Measurements from ENCODE around the gene PRELID3B. TPM values are rescaled to one million over a fixed set of nuclear protein-coding genes. Genes with fewer than 3 reads are reported as not detected.

PRELID3B gene
- total RNA-seq, 1 experiment from 2014 or later = 52.6 TPM

- no peaks in the 10 kb centered on the region for H3K23me2 ChIP-seq (ENCODE audit: insufficient read length, low read depth, low read length, poor library complexity, severe bottlenecking)
- no peak overlapping the region for H2AK5ac ChIP-seq (ENCODE audit: insufficient read length, low read length)
- no CpG with 5 or more reads among the region's 6 CpGs for WGBS (ENCODE audit: extremely low coverage, insufficient read length, low lambda C conversion rate)
- Mint-ChIP-seq H3K36me3 (ENCODE audit: insufficient read depth in 1 of 3, low read depth in 3 of 3) (peaks cover 39 to 78% (median 72%) of the 10 kb centered on the region in 3 experiments), H3K4me3 (no peak overlapping the region), H3K9me3 (no peaks in the 10 kb centered on the region), H3K4me1 (peaks cover 10 to 11% of the 10 kb centered on the region in 2 experiments), H3K27me3 (ENCODE audit: low read depth) (no peaks in the 10 kb centered on the region), H3K27ac (no peak overlapping the region)
- no peak overlapping the region for H2BK120ac ChIP-seq (ENCODE audit: low read depth, low read length, poor library complexity, severe bottlenecking)
- H3K23ac ChIP-seq (ENCODE audit: insufficient read length, low read depth, low read length) = no peak overlapping the region
- H4K8ac ChIP-seq (replicated peaks; ENCODE audit: insufficient read length, low read depth, low read length) = no peak overlapping the region
- peaks cover 4% of the 10 kb centered on the region for H3K79me1 ChIP-seq (ENCODE audit: insufficient read depth, low read depth, low read length, poor library complexity, severe bottlenecking)
- no peak overlapping the region for H3T11ph ChIP-seq (ENCODE audit: low read length)
- no peak overlapping the region for H3K9ac ChIP-seq (ENCODE audit: extremely low read depth, insufficient read length, low read length)
- H2AFZ ChIP-seq (ENCODE audit: low read length) = no peak overlapping the region
- no peaks in the 10 kb centered on the region for H3K79me2 ChIP-seq (ENCODE audit: insufficient read depth, low read length)
- H3K14ac ChIP-seq (ENCODE audit: insufficient read depth, low read length) = no peak overlapping the region
- no peak overlapping the region for H4K5ac ChIP-seq (ENCODE audit: insufficient read length, low read depth, low read length)
- H2BK5ac ChIP-seq (ENCODE audit: insufficient read length, low read length) = no peak overlapping the region
- H2BK15ac ChIP-seq (ENCODE audit: low read depth, low read length) = no peak overlapping the region
- no peak for TF ChIP-seq CTCF (conservative IDR thresholded peaks at IDR 0.05)
- no peak overlapping the region for H2BK20ac ChIP-seq (ENCODE audit: low read depth, low read length, poor library complexity, severe bottlenecking)
- no peaks in the 10 kb centered on the region for H3K27me3 ChIP-seq (ENCODE audit: insufficient read depth, low read length)
- no peak overlapping the region for H2BK12ac ChIP-seq (ENCODE audit: insufficient read length, low read depth, low read length)
- DNase-seq = no peak
- no peak overlapping the region for H3K56ac ChIP-seq (ENCODE audit: insufficient read length, low read depth, low read length)
- no peak overlapping the region for H3K4me2 ChIP-seq (ENCODE audit: insufficient read depth, insufficient read length, low read length)
- H4K20me1 ChIP-seq (ENCODE audit: control insufficient read depth, insufficient read depth, insufficient read length) = no peaks in the 10 kb centered on the region
- no peaks in the 10 kb centered on the region for H3K9me3 ChIP-seq (ENCODE audit: control insufficient read depth, low read depth, low read length)
- no peaks in the 10 kb centered on the region; the same call in 1 of the 2 replicates for H3K4me1 ChIP-seq (ENCODE audit: insufficient read depth, low read length)
- no peak overlapping the region for H3K27ac ChIP-seq (ENCODE audit: insufficient read length, low read depth, low read length)
- H4K91ac ChIP-seq (ENCODE audit: insufficient read length, low read depth, low read length) = no peak overlapping the region
- H3K4ac ChIP-seq (ENCODE audit: low read depth, low read length) = no peak overlapping the region
- no peak overlapping the region for H3K18ac ChIP-seq (ENCODE audit: insufficient read length, low read depth, low read length)
These were observed 54.1 kb downstream of the PRELID3B start for GRCh38 chr20:58988565-58988882.
